ENCODE measurements around the gene PPP1CB. TPM values are rescaled to one million over a fixed set of nuclear protein-coding genes. Genes with fewer than 3 reads are reported as not detected.

PPP1CB gene
- total and polyA plus RNA-seq, 10 of the 15 experiments (the other 5 are each of a cell fraction or from before 2014, with no cell fraction given), result 37.5 to 176 (median 84.9) TPM

GRCh38 chr2:28752631-28753376, 1.2 kb downstream of the PPP1CB start:
- Histone ChIP-seq H3K27ac (ENCODE audit: control insufficient read depth, insufficient read depth) (peak overlapping the region; percentile 89), H3K4me1 (ENCODE audit: control insufficient read depth, insufficient read depth, low read length) (peaks cover 6% of the 10 kb centered on the region; the same call in 1 of the 2 replicates)

More at GRCh38 chr2:28752631-28753376, 1.2 kb downstream of the PPP1CB start:
- ChIA-PET SMC1A (ENCODE audit: uncharacterized antibody, unreplicated experiment) (interaction anchor here (0.9 to 1.4 kb wide), 4 partner anchors 146 to 158 kb away, joined by 3 to 10 read pairs (median 4); no protein-coding TSS in a partner anchor), RAD21 (ENCODE audit: unreplicated experiment) (interaction anchor here (0.6 to 5.2 kb wide), 4 partner anchors 159 to 1000 kb away, joined by 3 to 61 read pairs (median 8); no protein-coding TSS in a partner anchor), POLR2A (interaction anchor here (0.6 to 1.6 kb wide), 4 partner anchors 9 to 159 kb away, joined by 3 to 7 read pairs (median 3); no protein-coding TSS in a partner anchor), CTCF (interaction anchor here (1.2 to 12.2 kb wide), 3 partner anchors 7 to 158 kb away, joined by 3 to 155 read pairs (median 4); no protein-coding TSS in a partner anchor)
- intact Hi-C loops (cut with micrococcal nuclease; ENCODE audit: unreplicated experiment), result loop anchor here (1.0 to 10.0 kb wide), 3 partner anchors 142 to 186 kb away; partner anchors contain the start of gene WDR43
- TSS peak; percentile 60 for BruUV-seq (replicated peaks)
- FAIRE-seq, result no peak
- WGBS (ENCODE audit: insufficient coverage, insufficient replicate concordance, low lambda C conversion rate, missing lambda C conversion rate), result 2% methylated on average over 14 of the region's 14 CpGs
- peak overlapping the region; percentile 91 for H3K9ac ChIP-seq (ENCODE audit: control insufficient read depth, insufficient read depth, low read length)
- in situ Hi-C loops (cut with MboI), result loop anchor here (5.0 kb wide), 1 partner anchor 156 kb away; no protein-coding TSS in a partner anchor
- peak overlapping the region; percentile 92 for H3K4me3 ChIP-seq
- peaks cover 0 to 2% of the 10 kb centered on the region in 2 experiments; a peak in 1 of 4 replicates for H3K36me3 ChIP-seq (ENCODE audit: control insufficient read depth in 2 of 2, insufficient read depth in 2 of 2, low read length in 1 of 2)
- H3K27me3 ChIP-seq (replicated peaks in 1 of 2; ENCODE audit: control insufficient read depth in 2 of 2, insufficient read depth in 2 of 2, low read length in 1 of 2), result no peaks in the 10 kb centered on the region
- H4K20me1 ChIP-seq (ENCODE audit: control insufficient read depth, insufficient read depth), result peaks cover 4% of the 10 kb centered on the region; the same call in 1 of the 2 replicates
- H2AFZ ChIP-seq (ENCODE audit: control insufficient read depth, low read depth, low read length), result no peak overlapping the region
- H3K9me3 ChIP-seq (replicated peaks; ENCODE audit: control insufficient read depth, insufficient read depth, low read length), result no peaks in the 10 kb centered on the region
- peak overlapping the region; percentile 40 for H3K4me2 ChIP-seq (ENCODE audit: control insufficient read depth, insufficient read depth)
- peaks cover 75% of the 10 kb centered on the region for H3K79me2 ChIP-seq (ENCODE audit: control insufficient read depth, insufficient read depth, low read length)
- TF ChIP-seq E2F8 (IDR thresholded peaks at IDR 0.05; ENCODE audit: low read depth, partially characterized antibody) (peak; percentile 26), EP300 (IDR thresholded peaks at IDR 0.05; ENCODE audit: borderline replicate concordance in 1 of 2, control insufficient read depth in 1 of 2, low read depth in 2 of 2, low read length in 2 of 2) (no peak), NR2F1 (conservative IDR thresholded peaks at IDR 0.05) (no peak), ESRRA (IDR thresholded peaks at IDR 0.05; ENCODE audit: low read length) (no peak)
- ATAC-seq, result no peak
- DNase-seq (ENCODE audit: low read depth, low spot score), result no peak

Measured in GM12878 (cell line).